Measurements from ENCODE around the gene WBP2.

WBP2 gene

GRCh38 chr17:75808905-75809621, 46.1 kb downstream of the WBP2 start:
- no peak for DNase-seq (ENCODE audit: low spot score in 2 of 2)
- Mint-ChIP-seq H3K4me1 (peaks cover 9% of the 10 kb centered on the region), H3K27ac (peak overlapping the region; percentile 60), H3K27me3 (no peaks in the 10 kb centered on the region), H3K36me3 (peaks cover 7% of the 10 kb centered on the region), H3K9me3 (no peaks in the 10 kb centered on the region), H3K4me3 (peak overlapping the region; percentile 22)
- ATAC-seq (ENCODE audit: low read depth) = peak; percentile 84

GRCh38 chr17:75808549-75808904, 46.6 kb downstream of the WBP2 start:
- DNase-seq (ENCODE audit: low spot score in 2 of 2) (no peak), ATAC-seq (ENCODE audit: low read depth) (no peak)
- Mint-ChIP-seq H3K27me3 (no peaks in the 10 kb centered on the region), H3K36me3 (peaks cover 6% of the 10 kb centered on the region), H3K4me3 (no peak overlapping the region), H3K27ac (peak overlapping the region; percentile 60), H3K4me1 (peaks cover 9% of the 10 kb centered on the region), H3K9me3 (no peaks in the 10 kb centered on the region)

- H3K27me3 Mint-ChIP-seq = no peaks in the 10 kb centered on the region
- DNase-seq (ENCODE audit: low spot score in 2 of 2) (no peak), ATAC-seq (ENCODE audit: low read depth) (no peak)
- H3K4me3 Mint-ChIP-seq = no peak overlapping the region
- peaks cover 4% of the 10 kb centered on the region for H3K36me3 Mint-ChIP-seq
- peaks cover 9% of the 10 kb centered on the region for H3K4me1 Mint-ChIP-seq
- H3K27ac Mint-ChIP-seq = no peak overlapping the region
- H3K9me3 Mint-ChIP-seq = no peaks in the 10 kb centered on the region
Measured at GRCh38 chr17:75807861-75808260, 47.3 kb downstream of the WBP2 start.

- no peak overlapping the region for H3K27ac Mint-ChIP-seq
- DNase-seq (ENCODE audit: low spot score in 2 of 2) = no peak
Measured at GRCh38 chr17:75806822-75807500, 48.2 kb downstream of the WBP2 start.

GRCh38 chr17:75803883-75804282, 51.3 kb downstream of the WBP2 start:
- Mint-ChIP-seq H3K36me3 (peaks cover 7% of the 10 kb centered on the region), H3K9me3 (no peaks in the 10 kb centered on the region), H3K27me3 (no peaks in the 10 kb centered on the region), H3K4me1 (peaks cover 8% of the 10 kb centered on the region), H3K4me3 (no peak overlapping the region), H3K27ac (no peak overlapping the region)
- ATAC-seq (ENCODE audit: low read depth) = no peak
- no peak for DNase-seq (ENCODE audit: low spot score in 2 of 2)

More at GRCh38 chr17:75806822-75807500, 48.2 kb downstream of the WBP2 start:
- H3K27me3 Mint-ChIP-seq = no peaks in the 10 kb centered on the region
- H3K9me3 Mint-ChIP-seq = no peaks in the 10 kb centered on the region
- no peaks in the 10 kb centered on the region for H3K36me3 Mint-ChIP-seq
- H3K4me3 Mint-ChIP-seq = no peak overlapping the region
- ATAC-seq (ENCODE audit: low read depth) = no peak
- H3K4me1 Mint-ChIP-seq = peaks cover 9% of the 10 kb centered on the region

- Mint-ChIP-seq H3K4me3 (no peak overlapping the region), H3K9me3 (no peaks in the 10 kb centered on the region), H3K36me3 (peaks cover 11% of the 10 kb centered on the region), H3K27me3 (no peaks in the 10 kb centered on the region), H3K27ac (no peak overlapping the region), H3K4me1 (peaks cover 2% of the 10 kb centered on the region)
- DNase-seq (ENCODE audit: low spot score in 2 of 2) (no peak), ATAC-seq (ENCODE audit: low read depth) (no peak)
Measured at GRCh38 chr17:75799402-75799801, 55.7 kb downstream of the WBP2 start.

- DNase-seq (ENCODE audit: low spot score in 2 of 2) (no peak), ATAC-seq (ENCODE audit: low read depth) (no peak)
- no peaks in the 10 kb centered on the region for H3K9me3 Mint-ChIP-seq
- no peaks in the 10 kb centered on the region for H3K27me3 Mint-ChIP-seq
- H3K4me1 Mint-ChIP-seq = peaks cover 5% of the 10 kb centered on the region
- H3K27ac Mint-ChIP-seq = no peak overlapping the region
- H3K4me3 Mint-ChIP-seq = no peak overlapping the region
- peaks cover 15% of the 10 kb centered on the region for H3K36me3 Mint-ChIP-seq
Measured at GRCh38 chr17:75795820-75796607, 59.1 kb downstream of the WBP2 start.
